HG03108 (cell line): ENCODE measurements around the gene PSKH1.

Experiments
- ATAC-seq: cut with Tn5 transposase; IDR thresholded peaks from one replicate; pipeline ENCODE4 v1.9.1; 2021; ENCODE audit warnings: moderate library complexity; ENCODE audit not compliant: unreplicated experiment

The PSKH1 gene

GRCh38 chr16:67939507-67940445 lies 46.7 kb downstream of the PSKH1 start:
- ATAC-seq = no peak

DNA sequence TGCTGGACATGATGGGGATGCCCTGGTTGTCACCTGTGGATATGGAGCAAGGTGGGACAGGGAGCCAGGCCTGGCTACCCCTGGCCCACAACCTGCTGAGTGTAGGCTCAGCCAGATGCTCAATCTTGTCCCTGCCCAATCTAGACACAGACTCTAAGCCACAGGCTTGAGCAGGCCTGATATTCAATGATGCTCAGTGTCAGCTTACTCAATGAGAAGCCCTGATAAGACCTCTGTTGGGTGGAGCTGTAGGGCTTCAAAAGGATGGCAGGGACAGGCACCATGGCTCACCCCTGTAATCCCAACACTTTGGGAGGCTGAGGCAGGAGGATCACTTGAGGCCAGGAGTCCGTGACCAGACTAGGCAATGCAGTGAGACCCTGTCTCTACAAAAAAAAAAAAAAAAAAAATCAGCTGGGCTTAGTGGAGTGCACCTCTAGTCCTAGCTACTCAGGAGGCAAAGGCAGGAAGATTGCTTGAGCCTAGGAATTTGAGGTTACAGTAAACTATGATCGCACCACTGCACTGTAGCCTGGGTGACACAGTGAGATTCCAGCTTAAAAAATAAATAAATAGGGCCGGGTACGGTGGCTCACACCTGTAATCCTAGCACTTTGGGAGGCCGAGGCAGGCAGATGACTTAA lies 47.5 kb downstream of the PSKH1 start:
- ATAC-seq = no peak

GRCh38 chr16:67941469-67942199 lies 48.6 kb downstream of the PSKH1 start:
- ATAC-seq = no peak

- peak; percentile 53 for ATAC-seq
These were observed 49.1 kb downstream of the PSKH1 start for GRCh38 chr16:67942200-67942509.

DNA sequence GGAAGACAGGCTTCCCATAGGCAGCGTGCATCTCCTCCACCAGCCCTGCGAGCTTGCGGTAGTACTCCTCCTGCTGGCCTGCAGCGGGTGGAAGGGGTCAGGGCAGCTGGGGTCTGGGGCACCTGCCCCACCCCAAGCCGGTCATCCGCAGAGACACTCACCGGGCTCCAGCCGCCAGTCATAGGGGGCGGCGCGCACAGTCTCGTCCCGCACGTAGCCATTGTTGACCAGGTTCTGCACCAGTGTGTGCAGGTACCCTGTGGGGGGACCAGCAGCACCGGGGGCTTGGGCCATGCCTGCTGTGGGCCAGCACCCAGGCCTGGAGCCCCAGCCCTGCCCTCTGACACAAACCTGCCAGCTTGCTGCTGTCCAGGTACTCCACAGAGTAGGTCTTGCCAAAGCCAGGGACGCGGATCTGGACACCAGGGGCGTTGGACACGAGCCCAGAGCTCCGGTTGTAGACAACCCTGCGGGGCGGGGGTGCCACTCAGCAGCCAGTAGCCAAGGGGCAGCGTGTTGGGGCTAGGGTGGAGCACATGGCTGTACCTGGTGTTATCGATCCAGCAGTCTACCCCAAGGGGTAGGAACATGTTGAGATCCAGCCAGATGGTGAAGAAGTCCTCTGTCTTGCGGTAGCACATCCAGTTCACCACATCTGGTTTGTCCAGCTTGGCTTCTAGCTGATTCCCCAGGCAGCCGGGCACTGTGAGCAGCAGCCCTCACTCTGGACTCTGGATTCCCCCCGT lies 49.6 kb downstream of the PSKH1 start:
- ATAC-seq = no peak

DNA sequence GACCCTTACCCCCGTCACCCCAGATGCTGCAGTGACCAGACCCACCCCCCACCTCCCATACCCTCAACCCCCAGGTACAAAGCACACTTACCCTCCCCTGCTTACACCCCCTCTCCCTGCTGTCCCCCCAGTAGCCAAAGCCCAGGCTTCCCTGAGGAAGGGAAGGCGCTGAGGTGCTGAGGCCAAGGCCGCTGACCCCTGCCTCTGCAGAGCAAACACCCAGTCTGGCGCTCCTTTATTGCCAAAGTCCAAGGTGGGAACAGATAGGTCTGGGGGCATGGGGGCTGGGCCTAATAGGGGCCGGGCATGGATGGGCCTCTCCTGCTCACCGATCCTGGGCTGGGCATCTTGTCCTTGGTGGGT lies 50.2 kb downstream of the PSKH1 start:
- no peak for ATAC-seq

GRCh38 chr16:67943619-67944504 lies 50.8 kb downstream of the PSKH1 start, which contains the start of gene LCAT:
Gene LCAT, minus strand, starts transcription at chr16:67944120. Its CDS starts 19 bp downstream, at chr16:67944101.
- ATAC-seq = no peak

DNA sequence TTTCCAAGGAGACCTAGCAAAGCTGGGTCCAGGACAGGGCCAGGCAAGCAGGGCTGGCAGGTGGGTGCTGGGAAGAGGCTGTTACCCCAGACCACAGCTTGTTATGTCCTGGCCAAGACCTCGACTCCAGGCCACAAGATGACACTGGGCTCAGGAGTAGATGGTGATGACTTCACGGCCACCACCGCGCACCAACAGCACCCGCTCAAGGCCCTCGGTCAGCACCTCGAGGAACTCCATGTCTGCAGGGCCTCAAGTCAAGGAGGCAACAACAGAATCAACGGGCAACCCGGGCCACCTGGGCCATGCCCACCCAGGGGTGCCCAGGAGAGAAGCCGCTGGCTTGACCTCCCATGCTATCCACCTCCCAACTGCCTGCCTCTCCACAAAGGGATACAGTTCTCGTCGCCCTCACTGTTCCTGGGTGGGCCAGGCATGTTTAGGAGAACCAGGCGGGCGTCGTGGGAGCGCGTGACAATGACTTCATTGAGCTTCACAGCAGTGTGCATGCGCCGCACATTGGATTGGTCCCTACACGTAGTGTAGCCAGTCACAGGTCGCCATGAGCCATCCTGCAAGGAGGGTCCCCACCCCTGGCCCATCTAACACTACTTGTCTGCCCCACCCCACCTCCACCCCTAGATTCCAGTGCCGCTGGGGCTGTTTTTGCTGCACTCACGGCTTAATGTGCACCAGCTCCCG lies 51.8 kb downstream of the PSKH1 start:
- ATAC-seq = no peak

GRCh38 chr16:67945392-67945933 lies 52.4 kb downstream of the PSKH1 start:
- ATAC-seq = no peak

DNA sequence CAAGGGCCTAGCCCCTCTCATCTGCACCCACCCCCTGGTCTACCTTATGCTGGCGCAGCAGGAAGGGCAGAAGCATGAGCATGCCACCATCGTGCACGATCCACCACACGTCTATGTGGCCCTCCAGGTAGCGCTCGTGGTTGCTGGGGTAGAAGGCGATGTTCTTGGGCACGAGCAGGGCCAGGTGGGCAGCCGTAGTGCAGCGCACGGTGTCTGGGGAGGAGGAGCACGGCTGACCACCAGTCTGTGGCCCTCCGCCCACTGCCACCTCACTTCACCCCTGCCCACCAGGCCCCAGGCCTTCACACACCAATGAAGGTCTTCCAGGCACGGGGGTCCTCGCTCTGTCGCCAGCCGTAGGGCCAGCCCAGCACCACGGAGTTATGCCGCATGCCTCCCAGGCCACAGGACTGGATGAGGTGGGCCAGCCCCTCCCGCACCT lies 53.1 kb downstream of the PSKH1 start:
- no peak for ATAC-seq

- no peak for ATAC-seq
These were observed 54.0 kb downstream of the PSKH1 start for GRCh38 chr16:67946966-67947558.

DNA sequence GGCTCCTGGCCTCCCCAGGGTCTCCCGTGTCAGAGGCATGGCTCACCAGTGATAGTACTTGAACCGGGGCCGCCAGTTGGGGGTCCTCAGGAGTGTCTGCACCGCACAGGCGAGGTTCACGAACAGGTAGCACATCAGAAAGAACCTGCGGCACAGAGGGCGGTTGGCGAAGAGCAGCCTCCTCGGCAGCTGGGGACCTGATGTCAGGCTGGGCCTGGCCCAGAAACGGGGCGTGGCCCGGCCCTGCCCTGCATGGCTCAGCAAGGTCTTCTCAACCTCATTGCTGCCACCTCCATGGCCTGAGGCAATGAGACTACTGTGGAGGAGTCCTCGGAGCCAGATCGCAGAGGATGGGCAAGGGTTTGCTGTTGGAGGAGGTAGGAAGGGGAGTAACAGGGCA lies 55.0 kb downstream of the PSKH1 start:
- ATAC-seq = no peak

- no peak for ATAC-seq
These were observed 56.6 kb downstream of the PSKH1 start for GRCh38 chr16:67949645-67950044.

DNA sequence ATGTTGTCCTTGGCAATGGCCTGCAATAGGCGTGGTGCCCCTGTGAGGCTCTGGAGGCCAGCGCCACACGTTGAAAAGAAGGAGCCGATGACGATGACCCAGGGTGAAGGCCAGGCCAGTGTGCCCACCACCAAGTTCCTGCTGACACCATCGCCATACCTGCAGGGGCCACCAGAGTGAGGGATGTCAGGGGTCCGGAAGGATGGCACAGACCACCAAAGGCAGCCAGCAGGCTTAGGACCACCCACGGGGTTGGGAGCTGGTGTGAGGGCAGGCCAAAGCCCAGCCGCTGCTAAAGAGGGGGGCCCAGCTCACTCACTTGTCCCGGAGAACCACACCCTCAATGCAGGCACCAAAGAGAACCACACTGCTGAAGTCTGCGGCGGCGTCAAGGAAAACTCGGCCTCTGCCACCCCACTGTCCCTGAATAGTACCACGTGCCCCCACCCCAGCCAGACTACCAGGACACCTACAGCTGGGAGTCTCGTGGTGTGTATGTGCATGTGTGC lies 57.3 kb downstream of the PSKH1 start:
- ATAC-seq = no peak

DNA sequence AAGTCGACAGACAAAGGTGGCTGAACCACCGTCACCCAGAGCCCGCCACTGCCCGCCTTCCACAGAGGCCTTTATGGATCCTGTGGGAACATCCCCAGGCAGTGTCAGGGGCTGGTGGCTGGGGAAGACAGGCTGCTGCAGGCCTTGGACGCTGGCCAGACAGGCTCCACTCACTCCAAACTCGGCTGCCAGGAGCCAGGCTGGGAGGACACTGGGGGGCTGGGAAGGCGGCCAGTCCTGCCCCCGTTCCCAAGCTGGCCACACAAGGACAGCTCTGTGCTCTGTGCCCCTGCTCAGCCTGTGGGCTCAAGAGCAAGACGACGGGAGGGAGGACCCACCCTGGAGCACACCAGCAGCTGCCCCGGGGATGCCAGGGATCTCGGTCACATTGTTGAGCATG lies 58.4 kb downstream of the PSKH1 start:
- no peak for ATAC-seq

DNA sequence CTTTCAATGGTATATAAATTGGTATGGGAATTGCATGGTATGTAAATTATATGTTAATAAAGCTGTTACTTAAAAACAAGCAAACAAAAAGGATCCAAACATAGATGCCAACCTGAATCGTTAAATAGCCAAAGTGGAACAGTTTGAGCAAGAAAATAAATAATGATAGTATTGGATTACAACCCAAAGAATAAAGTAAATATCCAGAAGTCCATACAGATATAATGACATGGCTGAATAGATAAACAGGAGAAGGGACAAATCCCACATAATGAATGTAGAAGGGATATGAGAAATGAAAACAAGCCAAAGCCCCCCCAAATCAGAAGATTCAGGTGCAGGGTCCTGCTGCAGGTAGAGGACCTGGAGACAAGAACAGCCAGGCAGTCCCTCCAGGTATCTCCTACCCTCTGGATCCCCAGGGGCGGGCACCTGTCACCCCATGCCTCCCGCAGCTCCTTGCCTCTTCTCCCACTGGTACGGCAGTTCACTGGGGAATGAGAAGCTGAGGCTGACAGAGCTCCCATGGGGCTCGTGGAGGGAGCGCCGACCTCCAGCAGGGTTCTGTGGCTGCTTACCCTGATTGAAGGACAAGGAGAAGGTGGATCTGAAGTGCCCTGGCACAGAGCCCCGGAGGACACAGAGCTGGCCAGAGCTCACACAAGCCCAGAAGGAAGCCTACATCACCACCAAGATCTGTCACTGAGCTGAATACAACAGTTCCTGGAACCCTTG lies 60.8 kb downstream of the PSKH1 start:
- no peak for ATAC-seq

DNA sequence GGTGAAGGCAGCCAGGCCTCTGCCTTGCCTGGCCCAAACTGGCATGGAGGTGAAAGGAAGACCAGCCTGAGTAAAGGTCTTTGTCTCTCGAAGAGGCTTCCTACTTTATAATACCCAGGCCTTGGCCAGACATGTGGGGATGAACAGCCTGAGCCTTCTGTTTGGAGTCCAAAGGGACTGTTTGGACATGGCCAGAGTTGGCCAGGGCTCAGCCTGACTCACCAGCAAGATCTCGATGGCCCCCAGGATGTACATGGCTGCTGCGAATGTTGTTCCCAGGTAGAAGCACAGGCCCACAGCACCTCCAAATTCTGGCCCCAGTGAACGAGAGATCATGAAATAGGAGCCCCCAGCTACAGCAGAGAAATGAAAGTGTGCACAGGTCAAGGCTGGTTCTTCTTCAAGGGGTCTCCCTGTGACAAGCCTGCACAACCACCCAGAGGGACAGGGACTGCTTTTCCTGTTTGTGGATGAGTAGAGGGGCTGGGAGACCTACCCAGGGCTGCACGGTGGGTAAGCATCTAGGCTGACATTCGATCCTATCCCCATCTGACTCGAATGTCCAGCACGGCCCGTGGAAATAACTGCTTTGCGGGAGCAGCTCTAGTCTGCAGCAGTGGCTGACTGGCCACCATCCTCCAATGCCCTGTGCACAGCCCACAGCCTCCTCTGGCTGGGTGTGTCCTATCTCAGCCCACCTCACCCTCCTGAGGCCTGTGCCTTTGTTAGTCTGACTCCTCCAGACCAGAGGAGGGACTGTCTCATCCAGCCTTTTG lies 61.6 kb downstream of the PSKH1 start:
- ATAC-seq = no peak
